SH-SY5Y (cell line): ENCODE data around the gene CDHR1.

Experiments used
- GATA2 ChIP-seq: IDR thresholded peaks from 2 replicates; pipeline ENCODE4 v1.6.1; 2011; ENCODE audit warnings: mild to moderate bottlenecking, low read depth, low read length
- GATA3 ChIP-seq: IDR thresholded peaks from 2 replicates; pipeline ENCODE4 v1.6.1; 2011; ENCODE audit warnings: low read depth, mild to moderate bottlenecking, low read length, moderate library complexity

GRCh38 chr10:84256510-84257342 lies 62.4 kb downstream of the CDHR1 start:
- no peak for TF ChIP-seq GATA3
- no peak for TF ChIP-seq GATA2
